HUDEP-2 (cell line): Measurements from ENCODE around the gene P3H4.

Source experiments
- DNase-seq, 76 experiments: peaks; one replicate each; lab custom pipeline; 2025; ENCODE audit not compliant: unreplicated experiment in 76 of 76; lab: John Stamatoyannopoulos, UW

The P3H4 gene

DNA sequence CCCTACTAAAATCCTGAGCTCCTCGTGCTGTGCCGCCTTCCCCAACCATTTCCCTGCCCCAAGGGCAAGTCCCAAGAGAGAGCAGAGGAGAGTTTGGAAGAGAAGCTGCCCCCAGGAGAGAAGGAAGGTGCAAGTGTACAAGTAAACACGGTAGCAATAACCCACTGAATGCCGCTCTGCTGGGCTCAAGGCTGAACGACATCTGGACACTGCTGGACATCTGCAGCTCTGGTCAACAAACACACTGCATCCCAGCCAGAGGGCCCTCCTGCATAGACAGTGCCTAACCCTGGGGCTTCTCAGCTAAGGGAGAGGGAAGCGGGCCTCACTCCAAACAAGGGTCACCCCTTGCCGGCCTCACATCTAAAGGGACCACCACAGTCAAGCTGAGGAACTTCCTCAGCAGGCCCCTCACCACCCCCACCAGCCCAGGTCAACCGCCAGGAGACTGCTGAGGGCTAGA is 38.0 kb downstream of the P3H4 start:
- no peak for DNase-seq

DNA sequence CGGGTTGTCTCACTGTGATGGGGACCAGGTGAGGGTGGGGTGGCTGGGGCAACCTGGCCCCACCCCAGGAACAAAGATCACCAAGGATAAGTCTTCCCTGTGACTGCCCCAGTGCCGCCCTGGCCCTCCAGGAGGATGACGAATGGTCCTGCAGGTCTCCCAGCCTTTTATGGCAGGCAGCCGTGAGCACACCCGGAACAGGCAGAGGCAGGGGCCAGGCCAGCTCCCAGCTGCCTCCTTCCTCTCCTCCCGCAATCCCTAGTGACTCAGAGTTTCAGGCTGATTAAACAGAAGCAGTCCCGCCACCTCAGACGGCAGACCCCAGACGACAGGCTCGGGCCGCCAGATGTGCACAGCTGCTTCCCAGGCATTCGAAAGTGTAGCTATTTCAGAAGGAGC is 38.6 kb downstream of the P3H4 start:
- no peak for DNase-seq

DNA sequence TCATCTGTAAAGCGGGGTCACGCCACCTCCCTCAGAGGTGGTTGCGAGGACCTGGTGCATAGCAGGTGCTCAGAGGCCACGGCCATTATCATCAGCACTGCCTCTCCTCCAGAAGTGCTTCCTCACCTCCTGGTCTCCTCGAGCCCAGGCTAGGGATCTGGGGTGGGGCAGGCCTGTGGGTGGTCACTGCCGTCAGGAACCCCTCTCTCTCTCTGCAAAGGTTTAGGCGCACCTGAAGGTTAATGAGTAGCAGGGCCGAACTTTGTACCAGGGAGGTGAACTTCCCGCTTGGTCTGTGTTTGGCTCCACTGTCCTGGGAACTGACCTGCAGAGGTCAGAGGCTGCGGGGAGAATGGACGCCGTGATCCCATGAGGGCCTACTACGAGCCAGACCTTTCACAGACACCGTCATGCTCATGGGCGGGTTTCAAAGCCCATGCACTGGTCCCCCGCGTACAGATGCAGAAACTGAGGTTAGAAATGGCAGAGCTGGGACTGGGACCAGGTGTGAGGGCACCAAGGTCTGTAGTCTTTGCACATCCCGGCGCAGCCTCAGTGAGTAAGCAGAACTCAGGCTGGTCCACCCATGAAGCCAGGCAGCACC is 39.1 kb downstream of the P3H4 start:
- DNase-seq: no peak

DNA sequence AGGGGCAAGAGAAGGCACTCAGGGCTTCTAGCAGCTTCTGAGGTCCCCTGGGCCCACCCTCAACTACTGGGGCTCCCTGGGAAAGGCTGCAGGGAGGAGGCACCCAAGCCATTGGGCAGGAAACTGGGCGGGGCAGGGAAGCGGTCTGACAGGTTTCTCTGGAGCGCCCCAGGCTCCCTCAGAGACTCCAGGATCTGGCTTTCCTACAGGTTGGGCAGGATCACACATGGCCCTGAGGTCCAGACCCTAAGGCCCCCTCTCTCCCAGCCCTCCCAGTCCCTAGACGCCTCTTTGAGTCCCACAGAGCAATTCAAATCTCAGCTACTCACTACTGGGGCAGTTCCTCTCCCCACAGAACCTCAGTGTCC is 39.5 kb downstream of the P3H4 start:
- DNase-seq: no peak

DNA sequence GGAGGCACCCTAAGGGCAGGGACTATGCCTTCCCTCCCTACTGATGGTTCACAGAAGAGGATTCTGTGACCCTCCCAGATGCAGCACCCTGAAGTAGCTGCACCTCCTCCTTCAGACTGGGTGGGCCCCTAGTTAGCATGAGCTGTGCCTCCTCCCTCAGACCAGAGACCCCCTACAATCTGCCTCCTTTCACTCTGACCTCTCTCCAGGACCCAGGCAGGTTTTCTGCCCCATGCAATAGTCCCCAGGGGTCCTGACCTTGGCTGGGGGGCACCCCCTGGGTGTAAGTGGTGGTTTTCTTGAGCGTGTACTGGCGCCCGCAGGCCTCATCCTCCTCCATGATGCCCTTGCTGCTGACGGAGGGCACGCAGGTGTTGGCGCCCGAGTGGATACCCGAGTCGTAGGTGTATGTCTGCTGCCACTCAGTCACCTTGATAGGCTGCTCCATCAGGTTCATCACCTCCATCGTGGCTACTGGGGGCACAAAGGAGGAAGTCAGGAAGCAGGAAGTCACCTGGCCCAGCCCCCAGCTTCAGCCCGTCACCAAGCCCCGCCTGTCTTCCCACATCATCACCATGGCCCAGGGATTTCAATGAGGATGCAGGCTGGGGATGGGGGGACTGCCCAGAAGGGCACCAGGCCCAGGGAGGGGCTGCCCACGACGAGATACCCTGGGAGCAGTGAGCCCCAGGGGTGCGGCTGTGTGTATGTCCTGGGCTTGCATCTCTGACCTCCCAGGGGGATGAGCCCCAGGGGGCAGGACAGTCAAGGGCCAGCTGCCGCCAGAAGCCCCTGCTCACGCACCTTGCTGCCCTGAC is 40.2 kb downstream of the P3H4 start:
- no peak for DNase-seq

DNA sequence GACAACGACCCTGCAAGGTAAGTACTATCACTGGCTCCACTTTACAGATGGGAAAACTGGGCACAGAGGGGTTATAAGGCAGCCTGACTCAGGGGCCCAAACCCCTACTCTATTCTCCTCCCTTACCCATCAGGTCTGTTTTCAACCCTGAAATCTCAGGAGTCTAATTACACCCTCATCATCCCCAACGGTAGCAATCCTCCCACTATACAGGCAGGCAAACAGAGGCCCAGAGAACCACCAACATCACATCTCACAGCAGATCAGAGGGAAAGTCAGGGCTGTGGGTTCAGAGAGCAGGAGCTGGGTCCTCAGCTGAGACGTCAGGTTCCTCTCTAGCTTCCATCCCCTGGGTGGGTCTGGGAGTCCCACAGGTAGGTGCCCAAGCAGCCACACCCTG is 41.8 kb downstream of the P3H4 start:
- no peak for DNase-seq

DNA sequence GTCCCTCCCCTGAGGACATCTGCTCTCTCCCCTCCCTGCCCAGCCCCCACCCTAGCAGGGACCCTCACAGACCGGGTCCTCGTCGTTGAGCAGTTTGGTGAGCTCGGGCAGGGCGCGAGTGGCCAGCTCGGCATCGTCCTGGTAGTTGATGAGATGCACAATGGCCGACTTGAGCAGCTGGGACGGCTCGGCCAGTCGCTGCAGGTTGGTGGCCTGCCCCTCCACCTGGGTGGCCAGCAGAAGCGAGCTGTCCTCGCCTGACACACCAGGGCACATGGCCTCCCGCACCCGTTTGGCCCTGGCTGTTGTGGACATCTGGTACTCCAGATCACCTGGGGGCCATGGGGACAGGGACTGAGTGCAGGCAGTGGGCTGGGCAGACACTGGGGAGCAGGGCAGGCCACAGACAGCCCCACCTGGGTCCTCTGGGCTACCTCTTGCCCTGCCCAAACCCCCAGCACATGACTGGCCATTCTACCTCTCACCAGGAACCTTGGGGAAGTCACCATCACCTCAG is 42.3 kb downstream of the P3H4 start:
- no peak for DNase-seq

DNA sequence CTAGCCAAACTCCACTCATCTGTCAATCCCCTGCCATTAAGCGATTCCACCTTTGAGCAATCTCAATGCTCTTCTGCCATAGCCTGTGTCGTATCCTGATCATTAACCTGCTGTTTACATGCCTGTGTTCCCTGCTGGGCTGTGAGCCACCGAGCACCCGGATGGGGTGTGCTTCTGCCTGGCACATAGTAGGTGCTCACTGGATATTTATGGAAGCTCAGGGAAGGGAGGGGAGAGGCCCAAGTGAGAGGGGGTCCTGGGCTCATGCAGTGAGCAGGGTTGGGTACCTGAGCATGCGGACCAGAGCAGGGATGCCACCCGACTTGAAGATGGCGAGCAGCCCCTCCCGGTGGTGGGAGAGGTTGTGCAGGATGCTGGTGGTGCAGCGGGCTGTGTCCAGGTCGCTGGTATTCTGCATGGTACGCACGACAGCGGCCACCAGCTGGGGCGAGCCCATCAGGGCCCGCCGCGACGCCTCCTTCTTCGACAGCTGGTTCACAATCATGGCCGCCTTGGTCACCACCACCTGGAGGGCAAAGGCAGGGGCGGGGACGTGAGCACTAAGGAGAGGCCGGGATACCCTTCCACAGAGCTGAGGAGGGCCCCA is 43.0 kb downstream of the P3H4 start:
- no peak for DNase-seq

DNA sequence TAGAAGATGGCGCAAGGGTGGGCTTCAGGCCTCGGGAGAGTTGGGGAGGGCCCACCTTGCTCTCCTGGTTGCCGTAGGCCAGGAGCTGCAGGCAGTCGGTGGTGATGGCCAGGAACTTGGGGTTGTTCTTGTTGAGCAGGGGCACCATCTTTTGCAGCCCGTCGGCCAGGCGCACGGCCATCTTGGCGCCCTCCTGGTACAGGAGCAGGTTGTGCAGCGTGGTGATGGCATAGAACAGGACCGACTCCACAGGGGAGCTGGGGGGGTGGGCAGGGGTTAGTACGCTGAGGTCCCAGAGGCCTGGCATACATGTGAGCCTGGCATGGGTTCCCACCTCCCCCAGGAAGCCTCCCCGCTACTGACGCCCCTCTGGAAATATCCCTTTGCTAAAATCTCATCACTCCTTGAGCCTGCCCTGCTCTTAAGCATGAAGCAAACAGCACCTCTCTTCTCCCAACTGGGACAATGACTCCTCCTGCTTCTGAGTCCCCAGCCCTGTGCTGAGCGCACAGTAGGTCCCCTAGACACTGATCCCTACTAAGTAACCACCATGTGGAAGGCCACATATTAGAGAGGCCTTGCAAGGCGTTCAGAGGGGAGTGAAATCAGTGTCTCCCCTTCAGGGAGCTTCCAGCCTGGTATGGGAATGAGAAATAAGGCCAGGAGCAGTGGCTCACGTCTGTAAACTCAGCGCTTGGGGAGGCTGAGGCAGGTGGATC is 44.3 kb downstream of the P3H4 start:
- no peak for DNase-seq

DNA sequence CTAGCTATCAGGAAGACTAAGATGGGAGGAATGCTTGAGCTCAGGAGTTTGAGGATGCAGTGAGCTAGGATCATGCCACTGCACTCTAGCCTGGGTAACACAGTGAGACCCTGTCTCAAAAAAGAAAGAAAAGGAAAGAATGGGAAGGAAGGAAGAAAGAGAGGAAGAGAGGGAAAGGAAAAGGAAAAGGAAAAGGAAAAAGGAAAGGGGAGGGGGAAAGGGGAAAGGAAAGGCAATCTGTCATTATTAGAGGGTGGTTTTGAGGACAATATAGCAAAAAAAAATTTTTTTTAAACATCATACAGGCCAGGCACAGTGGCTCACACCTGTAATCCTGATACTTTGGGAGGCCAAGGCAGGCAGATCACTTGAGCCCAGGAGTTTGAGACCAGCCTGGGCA is 45.6 kb downstream of the P3H4 start:
- DNase-seq: no peak

DNA sequence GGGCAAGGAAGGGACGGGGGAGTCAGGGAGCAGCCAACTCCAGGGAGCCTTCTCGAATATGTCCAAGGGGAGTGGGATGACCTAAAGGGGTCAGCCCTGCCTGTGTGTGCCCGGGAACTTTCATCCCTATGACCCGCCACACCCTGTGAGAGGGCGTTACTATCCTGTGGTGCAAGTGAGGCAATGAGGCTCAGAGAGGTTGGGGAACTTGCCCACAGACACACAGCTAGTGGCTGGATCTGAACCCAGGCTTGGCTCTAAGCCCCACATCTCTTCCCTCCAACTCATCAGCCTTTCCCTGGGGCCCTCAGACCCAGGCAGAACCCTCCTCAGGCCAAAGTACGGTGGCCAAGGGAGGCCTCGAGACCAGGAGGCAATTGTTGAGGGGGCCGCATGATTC is 48.4 kb downstream of the P3H4 start:
- DNase-seq: no peak

DNA sequence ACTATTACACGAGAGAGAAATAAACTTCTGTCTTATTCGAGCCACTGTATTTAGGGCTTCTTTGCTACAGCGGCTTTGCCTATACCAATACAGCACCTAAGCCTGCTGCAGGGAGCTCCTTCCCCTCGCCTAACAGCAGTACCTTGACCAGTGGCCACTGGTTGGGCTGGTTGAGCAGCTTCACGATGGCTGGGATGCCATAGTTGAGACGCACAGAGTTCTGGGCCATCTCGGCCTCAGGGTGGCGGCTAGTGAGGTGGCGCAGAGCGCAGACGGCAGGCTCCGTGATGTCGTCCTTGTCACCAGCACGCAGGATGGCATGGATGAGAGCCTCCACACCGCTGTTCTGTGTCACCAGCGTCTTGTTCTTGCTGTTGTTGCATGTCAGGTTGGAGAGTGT is 48.9 kb downstream of the P3H4 start:
- no peak for DNase-seq

DNA sequence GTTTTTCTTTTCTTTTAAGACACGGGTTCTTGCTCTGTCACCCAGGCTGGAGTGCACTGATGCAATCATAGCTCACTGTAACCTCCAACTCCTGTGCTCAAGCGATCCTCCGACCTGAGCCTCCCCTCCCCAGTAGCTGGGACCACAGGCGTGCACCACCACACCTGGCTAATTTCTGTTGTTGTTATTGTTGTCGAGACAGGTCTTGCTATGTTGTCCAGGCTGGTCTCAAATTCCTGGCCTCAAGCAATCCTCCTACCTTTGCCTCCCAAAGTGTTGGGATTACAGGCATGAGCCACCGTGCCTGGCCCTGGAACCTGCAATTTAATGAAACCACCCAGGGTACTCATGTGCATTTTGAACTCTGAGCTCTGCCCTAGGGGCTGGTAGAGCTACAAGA is 49.4 kb downstream of the P3H4 start:
- no peak for DNase-seq

DNA sequence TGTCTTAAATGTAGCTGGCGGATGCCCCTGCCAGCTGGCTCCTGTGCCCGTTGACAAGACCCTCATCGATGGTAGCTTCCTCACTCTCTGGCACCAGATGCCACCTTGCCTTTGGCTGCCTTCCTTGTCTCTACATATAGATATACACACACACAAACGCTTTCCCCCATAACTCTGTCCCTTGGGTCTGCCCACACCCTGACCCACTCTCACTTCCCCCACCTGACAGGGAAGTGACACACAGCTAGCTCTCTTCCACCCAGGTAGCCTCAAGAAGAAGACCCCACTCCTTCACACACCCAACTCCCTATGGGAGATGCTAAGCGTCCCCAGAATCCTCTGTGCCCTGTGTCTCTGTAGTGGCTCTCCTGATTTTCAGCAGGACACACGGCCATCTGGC is 50.9 kb downstream of the P3H4 start:
- DNase-seq: no peak

DNA sequence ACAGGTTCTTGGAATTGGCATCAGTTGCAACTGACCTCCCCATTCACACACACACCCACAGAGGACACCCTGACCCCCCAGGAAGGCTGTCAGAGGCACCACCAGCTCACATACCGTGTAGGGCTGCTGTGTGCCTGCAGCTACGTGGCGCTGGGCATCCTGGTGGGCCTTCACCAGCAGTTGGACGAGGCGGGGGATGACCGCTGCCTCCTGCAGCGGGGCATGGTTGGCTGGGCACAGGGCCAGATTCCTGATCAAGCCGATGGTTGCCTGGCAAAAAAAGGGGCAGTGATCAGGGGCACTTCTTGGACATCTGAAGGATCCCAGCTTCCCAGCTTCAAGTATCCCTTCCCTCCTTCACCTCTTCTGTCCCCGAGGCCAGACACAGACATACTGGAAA is 53.1 kb downstream of the P3H4 start:
- DNase-seq: no peak

DNA sequence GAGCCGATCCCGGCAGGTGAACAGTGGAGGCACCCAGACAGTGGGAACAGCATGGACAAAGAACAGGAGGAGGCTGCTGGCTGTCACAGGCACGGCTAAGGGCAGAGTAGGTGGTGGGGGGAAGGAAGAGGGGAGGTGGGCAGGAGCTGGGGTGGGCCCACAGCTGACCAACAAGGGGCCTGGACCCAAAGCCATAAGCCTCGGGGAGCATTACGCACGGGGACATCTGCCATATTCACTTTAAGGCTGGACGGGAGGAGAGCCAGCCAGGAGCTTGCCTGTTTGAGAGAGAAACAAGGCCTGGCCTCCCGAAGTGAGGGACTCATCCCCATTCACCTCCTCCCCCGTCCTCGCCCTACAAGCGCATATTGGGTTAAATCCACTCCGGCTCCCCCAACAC is 57.7 kb downstream of the P3H4 start:
- no peak for DNase-seq
